SK-N-SH (cell line): ENCODE measurements around the gene SUPT4H1. TPM values are rescaled to one million over a fixed set of nuclear protein-coding genes. Genes with fewer than 3 reads are reported as not detected.

Source experiments
- CTCF ChIA-PET: fragments of 300-600, 350-600 bp; formaldehyde crosslinking; extraction: SDS; loops from one replicate; lab custom pipeline; 2021; lab: Yijun Ruan, JAX
- POLR2A ChIA-PET: fragments of 350-600 bp; sonication (Branson Sonifier 250); formaldehyde crosslinking; extraction: SDS; loops from one replicate; lab custom pipeline; 2020; ENCODE audit warnings: antibody characterized with exemption, inconsistent platforms; lab: Yijun Ruan, JAX
- DNase-seq: peaks from one replicate; pipeline ENCODE4 v3.0.0; 2012
- H2AFZ ChIP-seq: fragments of 200-600 bp; sonication (generic); 2 replicates; pipeline ENCODE4 v1.8.1; 2016; ENCODE audit warnings: antibody characterized with exemption, mild to moderate bottlenecking, low read depth
- H3F3A ChIP-seq: fragments of 200-600 bp; sonication (generic); replicated peaks from 2 replicates; pipeline ENCODE3; 2016; ENCODE audit warnings: antibody characterized with exemption, mild to moderate bottlenecking; ENCODE audit not compliant: insufficient read depth
- H3K27ac ChIP-seq, 2 experiments: fragments of 200-500 bp in 1 of 2; fragments of 200-600 bp in 1 of 2; sonication (Bioruptor generic) in 1 of 2; sonication (generic), shearing (Covaris generic) in 1 of 2; 2 replicates each; pipeline versions ENCODE4 v1.5.1 to v1.6.1; 2014 to 2016; ENCODE audit warnings: low read depth in 2 of 2, inconsistent platforms in 1 of 2, low read length in 1 of 2, mild to moderate bottlenecking in 1 of 2, mixed read lengths in 1 of 2
- H3K27me3 ChIP-seq: fragments of 200-600 bp; sonication (generic), shearing (Covaris generic); 2 replicates; pipeline ENCODE4 v1.6.1; 2016; ENCODE audit warnings: mixed run types; ENCODE audit not compliant: insufficient read depth
- H3K36me3 ChIP-seq, 2 experiments: fragments of 200-500 bp in 1 of 2; fragments of 200-600 bp in 1 of 2; sonication (Bioruptor generic) in 1 of 2; sonication (generic) in 1 of 2; replicated peaks in 1 of 2; 2 replicates each; pipeline versions ENCODE3 to v1.5.1; 2014 to 2016; ENCODE audit warnings: low read length in 1 of 2, mild to moderate bottlenecking in 1 of 2; ENCODE audit not compliant: insufficient read depth in 2 of 2, control insufficient read depth in 1 of 2
- H3K4me1 ChIP-seq, 2 experiments: fragments of 200-500 bp in 1 of 2; fragments of 200-600 bp in 1 of 2; sonication (Bioruptor generic) in 1 of 2; sonication (generic), shearing (Covaris generic) in 1 of 2; 2 replicates each; pipeline versions ENCODE4 v1.5.1 to v1.6.1; 2014 to 2016; ENCODE audit warnings: low read depth in 1 of 2, low read length in 1 of 2, mixed run types in 1 of 2; ENCODE audit not compliant: insufficient read depth in 2 of 2, control insufficient read depth in 1 of 2
- H3K4me2 ChIP-seq: fragments of 200-600 bp; sonication (generic), shearing (Covaris generic); 2 replicates; pipeline ENCODE4 v1.6.1; 2017; ENCODE audit warnings: mixed run types
- H3K4me3 ChIP-seq, 2 experiments: fragments of 200-500 bp in 1 of 2; fragments of 200-600 bp in 1 of 2; sonication (Bioruptor generic) in 1 of 2; sonication (generic), shearing (Covaris generic) in 1 of 2; 2 replicates each; pipeline versions ENCODE4 v1.5.1 to v1.8.1; 2014 to 2016; ENCODE audit warnings: low read depth in 2 of 2, inconsistent platforms in 1 of 2, low read length in 1 of 2, mild to moderate bottlenecking in 1 of 2, mixed read lengths in 1 of 2, moderate library complexity in 1 of 2
- H3K79me2 ChIP-seq: fragments of 200-600 bp; sonication (generic); 2 replicates; pipeline ENCODE4 v1.8.1; 2017; ENCODE audit warnings: mild to moderate bottlenecking; ENCODE audit not compliant: insufficient read depth
- H3K9ac ChIP-seq: fragments of 200-600 bp; sonication (generic); 2 replicates; pipeline ENCODE4 v1.6.1; 2017; ENCODE audit warnings: mixed run types
- H3K9me2 ChIP-seq: fragments of 200-600 bp; sonication (generic); 2 replicates; pipeline ENCODE4 v1.6.1; 2017; ENCODE audit warnings: mixed run types
- H3K9me3 ChIP-seq: fragments of 200-600 bp; sonication (generic); 2 replicates; pipeline ENCODE4 v1.6.1; 2017; ENCODE audit warnings: mixed run types, mild to moderate bottlenecking, moderate library complexity
- H4K20me1 ChIP-seq: fragments of 200-600 bp; sonication (generic); 2 replicates; pipeline ENCODE4 v1.6.1; 2017; ENCODE audit warnings: mild to moderate bottlenecking, mixed run types; ENCODE audit not compliant: insufficient read depth
- CHD2 ChIP-seq: fragments of 150-350 bp; IDR thresholded peaks from 2 replicates; pipeline ENCODE4 v1.6.1; 2018; ENCODE audit warnings: low read length; ENCODE audit not compliant: partially characterized antibody
- EZH2phosphoT487 ChIP-seq: fragments of 200-600 bp; sonication (generic); IDR thresholded peaks from 2 replicates; pipeline ENCODE4 v1.6.1; 2017; ENCODE audit warnings: low read depth, mixed run types, mild to moderate bottlenecking, antibody characterized with exemption, moderate library complexity, borderline replicate concordance
- FOSL2 ChIP-seq: IDR thresholded peaks from 2 replicates; pipeline ENCODE4 v1.4.0; 2012; ENCODE audit warnings: low read depth, mild to moderate bottlenecking, moderate library complexity, borderline replicate concordance
- JUND ChIP-seq: IDR thresholded peaks from 2 replicates; pipeline ENCODE4 v1.4.0; 2012
- MEF2A ChIP-seq: IDR thresholded peaks from 2 replicates; pipeline ENCODE4 v1.4.0; 2012; ENCODE audit warnings: low read depth, borderline replicate concordance
- NFIC ChIP-seq: IDR thresholded peaks from 2 replicates; pipeline ENCODE4 v1.4.0; 2012; ENCODE audit warnings: borderline replicate concordance
- RFX5 ChIP-seq: IDR thresholded peaks from 2 replicates; pipeline ENCODE4 v1.6.1; 2012; ENCODE audit warnings: mild to moderate bottlenecking, improper control_type of control experiment, low read length
- SIN3A ChIP-seq: IDR thresholded peaks from 2 replicates; pipeline ENCODE4 v1.6.1; 2012; ENCODE audit warnings: low read depth, mild to moderate bottlenecking, low read length, moderate library complexity, borderline replicate concordance
- TAF1 ChIP-seq: IDR thresholded peaks from 2 replicates; pipeline ENCODE4 v1.6.1; 2012; ENCODE audit warnings: low read depth, mild to moderate bottlenecking, low read length, moderate library complexity, borderline replicate concordance
- WGBS: methylation state at CpG from one replicate; pipeline ENCODE4 v1.1.6; 2017; ENCODE audit warnings: low lambda C conversion rate; 5-methylcytosine and 5-hydroxymethylcytosine counted together
- polyA plus RNA-seq, 3 experiments: library from polyadenylated mRNA; depleted of rRNA; stranded (reverse); fragments of >200 nt; gene quantifications; 2 replicates each; pipeline ENCODE4 v1.2.3, GENCODE V29; 2012
- TF ChIP-seq, protein P1 (sequence below): IDR thresholded peaks from 2 replicates; pipeline ENCODE4 v1.4.0; 2012; ENCODE audit warnings: low read depth, borderline replicate concordance
- TF ChIP-seq, protein P2 (sequence below): IDR thresholded peaks from 2 replicates; pipeline ENCODE4 v1.6.1; 2012; ENCODE audit warnings: mild to moderate bottlenecking, low read depth, low read length, moderate library complexity
- TF ChIP-seq, protein P3 (sequence below): IDR thresholded peaks from 2 replicates; pipeline ENCODE4 v1.4.0; 2012; ENCODE audit warnings: low read depth

The SUPT4H1 gene
- polyA plus RNA-seq, 1 of the 3 experiments (the other 2 are of a cell fraction) = 165 TPM

DNA sequence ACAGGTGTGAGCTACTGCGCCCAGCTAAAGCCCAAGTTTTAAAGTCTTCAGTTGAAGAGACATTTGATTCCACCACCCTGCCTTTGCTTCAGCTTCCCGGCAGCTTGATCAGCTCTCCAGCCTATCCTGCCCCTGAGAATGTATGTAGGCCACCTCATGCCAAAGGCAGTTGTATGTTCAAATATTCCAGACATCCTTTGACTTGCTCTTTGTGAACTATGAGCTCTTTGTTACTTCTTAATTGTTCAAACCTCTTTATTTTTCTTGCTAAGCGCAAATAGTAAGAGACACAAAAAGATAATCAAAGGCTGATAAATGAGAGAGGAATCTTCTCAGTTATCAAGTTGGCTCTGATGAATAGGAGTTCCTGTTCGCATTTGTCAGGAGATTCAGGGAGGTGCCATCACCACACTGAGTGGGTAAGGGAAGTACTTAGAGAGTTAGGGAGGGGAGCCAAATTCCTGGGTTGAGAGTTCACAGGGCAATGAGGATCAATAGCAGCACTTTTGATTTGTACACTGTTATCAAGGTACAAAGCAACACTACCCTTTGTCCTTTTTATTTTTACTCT lies 32.0 kb upstream of the SUPT4H1 start:
- 41% methylated on average over 4 of the region's 4 CpGs for WGBS
- ChIA-PET CTCF (interaction anchor here (0.7 to 2.0 kb wide), 10 partner anchors 11 to 135 kb away, joined by 3 to 7 read pairs (median 4); partner anchors contain the start of gene RNF43), POLR2A (no interaction called here)
- no peaks in the 10 kb centered on the region for H3K79me2 ChIP-seq
- H2AFZ ChIP-seq = no peak overlapping the region
- no peaks in the 10 kb centered on the region for H3K4me1 ChIP-seq
- H3K4me3 ChIP-seq = no peak overlapping the region
- DNase-seq = no peak
- H3F3A ChIP-seq = no peaks in the 10 kb centered on the region
- H3K27ac ChIP-seq = no peak overlapping the region
- TF ChIP-seq RFX5 (no peak), SIN3A (no peak)
- H3K36me3 ChIP-seq = no peaks in the 10 kb centered on the region
- H3K9me2 ChIP-seq = no peaks in the 10 kb centered on the region
- H3K9ac ChIP-seq = no peak overlapping the region
- peaks cover 29% of the 10 kb centered on the region for H3K27me3 ChIP-seq
- no peak overlapping the region for H3K4me2 ChIP-seq
- no peaks in the 10 kb centered on the region for H3K9me3 ChIP-seq
- H4K20me1 ChIP-seq = no peaks in the 10 kb centered on the region

DNA sequence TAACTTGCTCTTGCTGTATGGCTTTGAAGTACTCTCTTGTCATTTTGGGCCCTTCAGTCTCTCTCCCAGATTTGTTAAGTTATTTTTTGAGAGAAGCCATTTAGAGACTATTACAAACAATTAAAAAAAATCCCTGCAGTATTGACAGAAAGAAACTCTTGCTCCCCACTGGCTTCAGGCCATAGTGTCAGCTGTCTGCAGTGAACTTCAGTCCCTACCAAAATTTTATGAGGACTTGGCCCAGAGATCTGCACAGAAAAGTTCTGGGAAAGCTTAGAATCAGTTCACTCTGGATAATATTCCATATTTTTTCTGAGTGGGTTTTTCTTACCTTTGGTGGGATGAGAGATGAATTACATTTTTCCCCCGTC lies 30.9 kb upstream of the SUPT4H1 start:
- Histone ChIP-seq H3K9me2 (no peaks in the 10 kb centered on the region), H3K9me3 (no peaks in the 10 kb centered on the region), H3K79me2 (no peaks in the 10 kb centered on the region), H2AFZ (no peak overlapping the region), H3K9ac (no peak overlapping the region), H3K36me3 (no peaks in the 10 kb centered on the region), H3F3A (no peaks in the 10 kb centered on the region), H3K4me1 (no peaks in the 10 kb centered on the region), H3K27me3 (peaks cover 36% of the 10 kb centered on the region), H3K4me2 (no peak overlapping the region), H4K20me1 (no peaks in the 10 kb centered on the region), H3K27ac (no peak overlapping the region), H3K4me3 (no peak overlapping the region)
- 48% methylated on average over 1 of the region's 1 CpG for whole genome bisulfite sequencing
- POLR2A ChIA-PET = no interaction called here
- no peak for DNase-seq
- TF ChIP-seq, protein P1, sequence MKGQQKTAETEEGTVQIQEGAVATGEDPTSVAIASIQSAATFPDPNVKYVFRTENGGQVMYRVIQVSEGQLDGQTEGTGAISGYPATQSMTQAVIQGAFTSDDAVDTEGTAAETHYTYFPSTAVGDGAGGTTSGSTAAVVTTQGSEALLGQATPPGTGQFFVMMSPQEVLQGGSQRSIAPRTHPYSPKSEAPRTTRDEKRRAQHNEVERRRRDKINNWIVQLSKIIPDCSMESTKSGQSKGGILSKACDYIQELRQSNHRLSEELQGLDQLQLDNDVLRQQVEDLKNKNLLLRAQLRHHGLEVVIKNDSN = no peak
- TF ChIP-seq MEF2A (no peak), TAF1 (no peak)
- CTCF ChIA-PET = interaction anchor here (1.0 to 2.3 kb wide), 6 partner anchors 10 to 66 kb away, joined by 3 to 9 read pairs (median 6); no protein-coding TSS in a partner anchor

DNA sequence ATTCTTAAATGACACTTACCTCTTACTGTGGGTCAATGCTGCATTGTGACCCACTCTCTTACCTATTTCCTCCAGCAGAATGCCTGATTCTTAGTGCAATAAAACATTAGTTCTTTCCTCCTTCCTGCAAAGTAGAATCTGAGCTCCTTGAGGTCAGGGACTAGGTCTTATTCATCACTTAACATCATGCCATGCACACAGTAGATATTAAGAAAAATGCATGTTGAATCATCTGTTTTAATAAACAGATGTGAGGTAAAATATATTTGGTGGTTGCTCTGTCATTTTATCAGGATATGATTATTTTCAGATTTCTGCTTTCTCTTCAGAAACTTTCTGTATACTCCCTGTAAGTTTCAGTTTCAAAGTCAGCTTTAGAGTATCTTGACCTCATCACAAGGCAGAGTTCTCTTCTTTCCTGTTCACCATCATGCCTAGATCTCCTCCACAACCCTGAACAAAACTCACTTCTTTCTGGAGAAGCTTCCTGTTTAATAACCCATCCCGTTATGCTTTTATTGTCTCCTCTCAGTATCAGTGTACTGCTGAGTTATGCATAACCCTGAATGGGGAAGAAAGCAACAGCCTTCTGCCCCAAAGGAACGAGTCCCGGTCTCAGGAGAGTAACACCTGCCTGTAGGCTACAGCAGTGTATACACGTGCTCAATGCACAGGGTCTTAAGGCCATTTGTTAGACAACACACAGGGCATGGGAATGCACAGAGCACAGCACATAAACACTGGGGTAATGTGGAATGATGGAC lies 30.3 kb upstream of the SUPT4H1 start:
- H3K4me1 ChIP-seq = no peaks in the 10 kb centered on the region
- H3F3A ChIP-seq = no peaks in the 10 kb centered on the region
- WGBS = 14% methylated on average over 4 of the region's 4 CpGs
- peaks cover 36% of the 10 kb centered on the region for H3K27me3 ChIP-seq
- H3K79me2 ChIP-seq = no peaks in the 10 kb centered on the region
- no peak overlapping the region for H3K4me3 ChIP-seq
- no peak for DNase-seq
- no peaks in the 10 kb centered on the region for H3K9me3 ChIP-seq
- no peaks in the 10 kb centered on the region for H3K9me2 ChIP-seq
- no peak overlapping the region for H3K4me2 ChIP-seq
- CTCF ChIA-PET = interaction anchor here (0.6 to 3.0 kb wide), 10 partner anchors 10 to 133 kb away, joined by 3 to 13 read pairs (median 4); no protein-coding TSS in a partner anchor
- no peak overlapping the region for H2AFZ ChIP-seq
- no peak overlapping the region for H3K27ac ChIP-seq
- no peaks in the 10 kb centered on the region for H4K20me1 ChIP-seq
- H3K9ac ChIP-seq = no peak overlapping the region
- TF ChIP-seq FOSL2 (no peak), NFIC (no peak), CHD2 (no peak), EZH2phosphoT487 (no peak), JUND (no peak)
- TF ChIP-seq, protein P2, sequence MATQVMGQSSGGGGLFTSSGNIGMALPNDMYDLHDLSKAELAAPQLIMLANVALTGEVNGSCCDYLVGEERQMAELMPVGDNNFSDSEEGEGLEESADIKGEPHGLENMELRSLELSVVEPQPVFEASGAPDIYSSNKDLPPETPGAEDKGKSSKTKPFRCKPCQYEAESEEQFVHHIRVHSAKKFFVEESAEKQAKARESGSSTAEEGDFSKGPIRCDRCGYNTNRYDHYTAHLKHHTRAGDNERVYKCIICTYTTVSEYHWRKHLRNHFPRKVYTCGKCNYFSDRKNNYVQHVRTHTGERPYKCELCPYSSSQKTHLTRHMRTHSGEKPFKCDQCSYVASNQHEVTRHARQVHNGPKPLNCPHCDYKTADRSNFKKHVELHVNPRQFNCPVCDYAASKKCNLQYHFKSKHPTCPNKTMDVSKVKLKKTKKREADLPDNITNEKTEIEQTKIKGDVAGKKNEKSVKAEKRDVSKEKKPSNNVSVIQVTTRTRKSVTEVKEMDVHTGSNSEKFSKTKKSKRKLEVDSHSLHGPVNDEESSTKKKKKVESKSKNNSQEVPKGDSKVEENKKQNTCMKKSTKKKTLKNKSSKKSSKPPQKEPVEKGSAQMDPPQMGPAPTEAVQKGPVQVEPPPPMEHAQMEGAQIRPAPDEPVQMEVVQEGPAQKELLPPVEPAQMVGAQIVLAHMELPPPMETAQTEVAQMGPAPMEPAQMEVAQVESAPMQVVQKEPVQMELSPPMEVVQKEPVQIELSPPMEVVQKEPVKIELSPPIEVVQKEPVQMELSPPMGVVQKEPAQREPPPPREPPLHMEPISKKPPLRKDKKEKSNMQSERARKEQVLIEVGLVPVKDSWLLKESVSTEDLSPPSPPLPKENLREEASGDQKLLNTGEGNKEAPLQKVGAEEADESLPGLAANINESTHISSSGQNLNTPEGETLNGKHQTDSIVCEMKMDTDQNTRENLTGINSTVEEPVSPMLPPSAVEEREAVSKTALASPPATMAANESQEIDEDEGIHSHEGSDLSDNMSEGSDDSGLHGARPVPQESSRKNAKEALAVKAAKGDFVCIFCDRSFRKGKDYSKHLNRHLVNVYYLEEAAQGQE = no peak
- TF ChIP-seq, protein P3, sequence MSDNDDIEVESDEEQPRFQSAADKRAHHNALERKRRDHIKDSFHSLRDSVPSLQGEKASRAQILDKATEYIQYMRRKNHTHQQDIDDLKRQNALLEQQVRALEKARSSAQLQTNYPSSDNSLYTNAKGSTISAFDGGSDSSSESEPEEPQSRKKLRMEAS = no peak
- H3K36me3 ChIP-seq = no peaks in the 10 kb centered on the region
- POLR2A ChIA-PET = no interaction called here
